Activated CD8-positive, alpha-beta memory T cell treated with anti-CD3 and anti-CD28 coated beads, Interleukin-2, amount 50 U/mL, for 1 hour (primary cell): Measurements from ENCODE around the gene TMEM236.

Experiments
- DNase-seq: peaks from one replicate; pipeline ENCODE4 v3.0.0-alpha.2; 2020; ENCODE audit errors: extremely low read depth

Gene TMEM236

DNA sequence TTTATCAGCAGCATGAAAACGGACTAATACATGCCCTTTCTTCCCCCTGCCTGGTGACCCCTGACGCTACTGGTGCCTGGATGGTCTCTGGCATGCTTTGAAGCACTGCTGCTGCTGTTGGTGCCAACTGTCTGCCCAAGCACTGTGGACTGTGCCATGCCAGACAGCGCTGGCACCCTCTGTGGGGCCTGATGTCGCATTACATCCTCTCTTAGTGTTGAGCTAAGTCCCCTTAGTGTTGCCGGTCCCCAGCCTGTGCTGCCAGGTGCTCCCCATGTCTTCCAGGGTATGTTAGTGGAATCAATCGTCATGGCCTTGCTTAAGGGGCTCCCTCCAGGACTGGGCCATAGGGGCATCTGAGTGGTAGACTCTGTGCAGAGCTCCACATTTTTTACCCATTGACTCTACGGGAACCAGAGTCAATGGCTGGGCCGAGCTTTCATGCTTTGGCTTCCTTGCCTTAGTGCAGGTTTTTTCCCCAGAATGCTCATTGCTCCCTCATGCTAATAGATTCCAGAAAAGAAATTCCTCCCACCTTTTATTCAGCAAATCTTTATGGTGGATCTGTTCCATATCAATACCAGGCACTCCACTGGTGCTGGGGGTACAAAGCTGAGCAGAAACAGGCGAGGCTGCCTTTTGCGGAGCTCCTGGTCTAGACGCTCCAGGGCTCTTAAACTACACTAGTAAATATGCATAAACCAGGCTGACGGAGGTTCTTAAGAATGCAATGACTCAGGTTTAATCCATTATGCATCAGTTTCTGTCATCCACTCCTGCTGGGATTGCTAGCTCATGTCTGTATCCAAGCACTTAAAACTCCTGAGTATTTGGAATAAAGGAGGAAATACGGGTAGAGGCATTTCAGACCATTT lies 35.3 kb downstream of the TMEM236 start:
- DNase-seq: no peak

GRCh38 chr10:17788646-17789045 lies 36.6 kb downstream of the TMEM236 start:
- DNase-seq: no peak

- DNase-seq: no peak
Observed at GRCh38 chr10:17789396-17789795, 37.4 kb downstream of the TMEM236 start.

- no peak for DNase-seq
Observed at GRCh38 chr10:17790651-17791050, 38.6 kb downstream of the TMEM236 start.

DNA sequence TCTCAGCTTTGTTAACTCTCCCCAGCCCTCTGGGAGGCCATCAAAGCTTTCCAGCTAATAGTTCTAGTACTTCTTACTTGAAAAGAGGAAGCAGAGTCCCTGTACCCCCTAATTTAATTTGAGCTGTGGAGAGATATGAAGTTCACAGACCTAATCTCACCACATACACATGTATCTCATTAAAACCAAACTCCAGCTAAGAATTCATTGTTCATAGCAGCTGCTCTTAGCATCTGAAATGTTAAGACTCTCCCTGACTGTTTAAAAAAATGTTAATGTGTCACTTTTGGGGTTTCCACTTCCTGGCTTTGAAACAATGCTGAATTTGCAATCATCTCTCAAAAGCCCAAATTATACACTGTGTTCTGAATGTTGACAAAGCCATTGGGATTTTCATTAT lies 41.0 kb downstream of the TMEM236 start:
- DNase-seq: no peak

GRCh38 chr10:17793823-17794644 lies 42.0 kb downstream of the TMEM236 start:
- DNase-seq: no peak

DNA sequence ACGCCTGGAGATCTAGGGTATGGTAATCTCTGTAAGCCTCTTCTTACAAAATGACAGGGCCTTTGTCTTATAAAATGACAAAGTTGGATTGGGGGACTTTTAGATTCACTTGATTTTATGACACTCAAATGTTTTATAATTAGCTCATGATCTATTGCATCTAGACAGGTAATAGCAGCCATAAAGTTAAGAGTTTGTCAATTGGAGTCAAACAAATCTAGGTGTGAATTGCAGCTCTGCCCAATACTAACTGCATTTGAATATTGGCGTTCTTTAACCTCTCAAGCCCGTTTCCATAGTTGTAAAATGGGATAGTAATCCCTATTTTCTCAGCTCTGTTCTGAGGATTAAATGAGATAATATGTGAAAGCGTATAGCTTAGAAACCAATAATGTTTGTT lies 43.1 kb downstream of the TMEM236 start:
- no peak for DNase-seq

DNA sequence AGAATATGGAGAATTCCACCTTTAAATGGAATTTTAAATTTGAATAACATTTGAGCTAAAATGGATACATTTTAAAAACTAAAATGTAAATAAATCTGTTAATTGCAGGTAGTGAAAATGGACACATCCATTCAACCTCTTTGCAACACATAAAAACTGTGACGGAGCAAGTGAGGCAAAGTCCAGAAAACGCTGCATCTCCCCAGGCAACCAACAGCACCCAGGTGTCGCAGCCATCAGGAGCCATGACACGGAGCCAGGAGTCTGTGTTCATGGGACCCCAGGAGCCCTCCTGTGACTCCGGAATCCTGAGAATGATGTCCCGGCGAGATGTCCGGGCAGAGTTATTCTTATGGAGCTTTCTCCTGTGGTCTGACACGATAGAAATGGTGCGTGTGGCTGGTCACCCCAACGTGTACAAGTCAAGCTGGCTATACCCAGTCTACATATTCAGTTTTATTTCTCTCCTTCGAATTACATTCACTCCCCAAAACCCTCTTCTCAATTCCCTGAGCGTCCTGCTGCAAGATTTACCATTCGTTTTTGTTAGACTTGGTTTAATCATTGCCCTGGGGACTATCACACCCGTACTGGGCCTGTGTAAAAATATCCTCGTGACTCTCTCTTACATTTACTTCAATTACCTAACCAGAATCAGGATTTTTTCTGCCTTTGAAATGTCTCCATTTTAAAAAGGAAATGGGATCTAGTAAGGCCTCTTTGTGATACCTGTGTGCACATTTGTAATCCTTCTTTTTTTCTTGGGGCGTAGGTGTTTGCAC lies 44.0 kb downstream of the TMEM236 start:
- DNase-seq: no peak

DNA sequence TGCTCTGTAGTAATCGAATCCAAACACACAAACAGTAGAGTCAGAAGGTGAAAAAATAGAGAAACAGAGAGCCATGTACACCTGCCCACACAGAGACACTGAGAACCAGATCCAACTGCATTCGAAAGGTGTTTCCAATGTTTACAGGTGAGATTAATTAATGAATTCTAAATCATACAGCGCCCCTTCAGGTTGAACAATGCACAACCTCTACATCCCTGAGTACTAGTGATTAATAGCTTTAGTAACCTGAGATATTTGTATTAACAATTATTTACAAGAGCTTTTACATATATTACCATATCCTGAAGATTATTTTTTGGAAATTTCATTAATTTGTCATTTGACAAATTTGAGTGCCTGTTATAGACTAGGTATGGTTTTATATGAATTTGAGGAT lies 49.5 kb downstream of the TMEM236 start:
- no peak for DNase-seq

DNA sequence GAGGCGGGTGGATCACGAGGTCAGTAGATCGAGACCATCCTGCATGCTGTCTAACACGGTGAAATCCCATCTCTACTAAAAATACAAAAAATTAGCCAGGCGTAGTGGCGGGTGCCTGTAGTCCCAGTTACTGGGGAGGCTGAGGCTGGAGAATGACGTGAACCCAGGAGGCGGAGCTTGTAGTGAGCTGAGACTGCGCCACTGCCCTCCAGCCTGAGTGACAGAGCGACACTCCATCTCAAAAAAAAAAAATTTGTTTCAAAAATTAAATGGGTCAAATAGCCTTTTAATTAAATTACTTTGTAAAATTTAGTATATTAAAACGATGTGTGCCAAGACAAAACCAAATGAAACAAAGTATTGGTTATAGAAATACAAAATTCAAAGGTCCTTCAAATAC lies 50.3 kb downstream of the TMEM236 start:
- DNase-seq: no peak

DNA sequence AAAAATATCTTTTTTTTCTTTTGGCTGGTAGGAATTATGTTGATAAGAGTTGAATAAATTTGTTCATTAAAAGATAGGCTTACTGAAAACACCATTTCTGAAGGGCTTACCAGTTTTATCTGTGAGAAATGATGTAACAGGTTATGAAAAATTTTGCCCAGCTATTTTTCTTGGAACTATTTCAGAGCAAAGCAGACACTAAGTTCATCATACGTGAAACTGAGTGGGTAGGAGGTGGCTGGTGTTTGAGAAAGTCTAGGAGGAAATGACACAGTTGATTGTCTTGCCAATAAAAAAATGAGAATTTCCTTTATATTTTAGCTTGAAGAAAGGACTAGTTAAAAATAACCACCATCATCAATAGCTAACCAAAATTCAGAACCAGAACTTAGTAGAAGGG lies 51.0 kb downstream of the TMEM236 start:
- no peak for DNase-seq

GRCh38 chr10:17805330-17805729 lies 53.3 kb downstream of the TMEM236 start:
- DNase-seq: no peak

DNA sequence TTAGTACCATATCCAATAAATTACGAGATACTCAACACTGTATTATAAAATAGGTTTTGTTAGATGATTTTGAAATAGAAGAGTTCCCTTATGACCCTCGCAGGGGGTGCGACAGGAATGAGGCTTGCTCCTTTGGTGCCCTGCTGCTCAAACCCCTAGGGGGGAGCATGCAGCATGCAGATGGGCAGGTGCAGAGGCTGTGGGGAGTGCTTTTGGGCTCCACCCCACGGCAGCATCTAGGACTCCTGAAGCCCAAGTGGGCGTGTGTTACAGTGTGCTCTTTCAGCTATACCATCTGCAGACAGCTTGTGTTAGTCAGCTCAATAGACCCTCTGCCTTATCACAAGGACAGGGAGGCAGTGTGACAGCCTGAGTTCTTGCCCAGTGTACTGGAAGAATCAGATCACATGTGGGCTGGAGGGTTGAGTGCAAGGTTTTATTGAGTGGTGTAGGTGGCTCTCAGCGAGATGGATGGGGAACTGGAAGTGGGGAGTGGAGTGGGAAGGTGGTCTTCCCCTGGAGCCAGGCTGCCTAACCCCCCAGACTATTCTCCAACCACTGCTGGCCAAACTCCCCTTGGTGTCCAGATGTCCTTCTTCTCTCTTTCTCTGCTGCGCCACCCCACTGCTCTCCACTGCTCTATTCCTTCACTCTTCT lies 54.0 kb downstream of the TMEM236 start:
- DNase-seq: no peak

- DNase-seq: no peak
Observed at GRCh38 chr10:17808971-17809841, 57.2 kb downstream of the TMEM236 start, which contains the start of gene MRC1. MRC1 (plus strand) TSS chr10:17809348; CDS start chr10:17809466, 118 bp downstream.

GRCh38 chr10:17811146-17811865 lies 59.3 kb downstream of the TMEM236 start:
- no peak for DNase-seq

GRCh38 chr10:17814973-17815372 lies 63.0 kb downstream of the TMEM236 start:
- DNase-seq: no peak

DNA sequence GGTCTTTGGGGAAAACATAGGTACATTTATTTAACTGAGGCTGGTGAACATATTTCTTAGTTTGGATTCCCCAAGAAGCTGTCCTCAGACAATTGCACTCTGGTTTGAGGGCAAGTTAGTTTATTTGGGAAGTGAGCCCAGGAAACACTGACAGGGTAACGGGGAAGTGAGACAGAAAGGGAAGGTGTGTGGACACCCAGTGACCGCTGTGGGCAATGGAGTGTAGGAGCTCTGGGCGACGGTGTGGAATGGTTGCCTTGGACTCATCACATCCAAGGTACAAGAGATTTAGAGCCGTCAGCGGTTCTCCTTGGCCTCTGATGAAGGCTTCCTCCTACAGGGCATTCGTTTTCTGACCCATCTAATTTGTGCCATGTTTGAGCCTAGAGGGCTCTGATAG lies 64.2 kb downstream of the TMEM236 start:
- no peak for DNase-seq

GRCh38 chr10:17817316-17817715 lies 65.3 kb downstream of the TMEM236 start:
- DNase-seq: no peak

- no peak for DNase-seq
Observed at GRCh38 chr10:17817790-17818189, 65.8 kb downstream of the TMEM236 start.

GRCh38 chr10:17819836-17820235 lies 67.8 kb downstream of the TMEM236 start:
- DNase-seq: no peak
